A549 (cell line): ENCODE measurements around the gene GABPA. TPM values are rescaled to one million over a fixed set of nuclear protein-coding genes. Genes with fewer than 3 reads are reported as not detected.
A peak's percentile ranks its signal among the peaks of the same experiment; 100 is the strongest.
"Not testable (repeated sequence)": the region's sequence is repeated elsewhere in the genome, so short reads cannot be mapped to it uniquely, and the experiment has no call there.

ENCODE experiments used
- ATAC-seq, 2 experiments: fragments of 200-7000 bp in 1 of 2; fragments of >200 bp in 1 of 2; cut with Nextera tagmentation in 1 of 2; cut with Tn5 transposase in 1 of 2; 3 replicates each; pipeline versions ENCODE4 v1.8.0 to v1.9.1; 2018 to 2020; ENCODE audit warnings: mild to moderate bottlenecking in 1 of 2, moderate library complexity in 1 of 2
- CTCF ChIA-PET: fragments of 300-600 bp; sonication (Branson Sonifier 250); formaldehyde crosslinking; extraction: SDS; loops from one replicate; lab custom pipeline; 2021; ENCODE audit warnings: antibody characterized with exemption, inconsistent platforms; lab: Yijun Ruan, JAX
- POLR2A ChIA-PET: fragments of 350-600 bp; formaldehyde crosslinking; extraction: SDS; loops from one replicate; lab custom pipeline; 2021; ENCODE audit warnings: antibody characterized with exemption, inconsistent platforms; lab: Yijun Ruan, JAX
- DNase-seq, 2 experiments: peaks; one replicate each; pipeline versions ENCODE4 v3.0.0 to v3.0.0-alpha.2; 2011 to 2016; ENCODE audit warnings: low read depth in 1 of 2, low spot score in 1 of 2
- FAIRE-seq: peaks from 2 replicates; lab custom pipeline; 2011; peaks lifted over from hg19 to GRCh38; lab: Jason Lieb, UNC
- H3K27ac ChIP-seq, 2 experiments: fragments of >200 bp; sonication (Bioruptor Twin); formaldehyde crosslinking; 3 replicates each; pipeline ENCODE4 v1.5.1; 2016 to 2017
- H3K4me1 ChIP-seq: fragments of >200 bp; sonication (Bioruptor Twin); formaldehyde crosslinking; 3 replicates; pipeline ENCODE4 v1.6.1; 2016
- H3K4me2 ChIP-seq: fragments of >200 bp; sonication (Bioruptor Twin); formaldehyde crosslinking; 3 replicates; pipeline ENCODE4 v1.6.1; 2016
- H3K4me3 ChIP-seq: fragments of >200 bp; sonication (Bioruptor Twin); formaldehyde crosslinking; 3 replicates; pipeline ENCODE4 v1.5.1; 2016
- H3K9me3 ChIP-seq: fragments of >200 bp; sonication (Bioruptor Twin); formaldehyde crosslinking; 3 replicates; pipeline ENCODE4 v1.6.1; 2016
- BHLHE40 ChIP-seq: IDR thresholded peaks from 2 replicates; pipeline ENCODE4 v1.6.1; 2012; ENCODE audit warnings: low read depth, low read length, inconsistent platforms
- CEBPB ChIP-seq, 2 experiments: fragments of >200 bp in 1 of 2; sonication (Bioruptor Twin) in 1 of 2; formaldehyde crosslinking in 1 of 2; IDR thresholded peaks; 2 replicates each; pipeline ENCODE4 v1.6.1; 2012 to 2016
- EHF ChIP-seq: fragments of 250-450 bp; sonication (Bioruptor Pico); IDR thresholded peaks from 2 replicates; pipeline ENCODE4 v1.5.0; 2020; ENCODE audit warnings: mild to moderate bottlenecking
- HOXB13 ChIP-seq: fragments of 250-450 bp; sonication (Bioruptor Pico); IDR thresholded peaks from 2 replicates; pipeline ENCODE4 v1.5.0; 2020; ENCODE audit warnings: low read depth, mild to moderate bottlenecking, moderate library complexity
- HOXB5 ChIP-seq: fragments of 250-450 bp; sonication (Bioruptor Pico); IDR thresholded peaks from 2 replicates; pipeline ENCODE4 v1.5.0; 2020; ENCODE audit warnings: mild to moderate bottlenecking, moderate library complexity
- JUN ChIP-seq, 2 experiments: fragments of >200 bp; sonication (Bioruptor Twin); formaldehyde crosslinking; IDR thresholded peaks; 2 replicates in 1 of 2; 3 replicates in 1 of 2; pipeline ENCODE4 v1.6.1; 2016 to 2017
- MYC ChIP-seq: IDR thresholded peaks from 2 replicates; pipeline ENCODE4 v1.6.1; 2012; ENCODE audit warnings: mild to moderate bottlenecking, inconsistent platforms, low read length, improper control_type of control experiment, borderline replicate concordance
- NFE2L2 ChIP-seq: fragments of 150-350 bp; conservative IDR thresholded peaks from 2 replicates; pipeline ENCODE4 v1.6.1; 2014; ENCODE audit warnings: low read length
- NPAS2 ChIP-seq: fragments of 250-450 bp; sonication (Bioruptor Pico); IDR thresholded peaks from 2 replicates; pipeline ENCODE4 v1.8.0; 2022; ENCODE audit warnings: mild to moderate bottlenecking, moderate library complexity, borderline replicate concordance
- NR3C1 ChIP-seq: fragments of >200 bp; sonication (Bioruptor Twin); formaldehyde crosslinking; IDR thresholded peaks from 3 replicates; pipeline ENCODE4 v1.6.1; 2017
- PHF8 ChIP-seq: fragments of 200-600 bp; sonication (generic); IDR thresholded peaks from 2 replicates; pipeline ENCODE4 v1.6.1; 2016; ENCODE audit warnings: low read depth, mild to moderate bottlenecking, antibody characterized with exemption, moderate library complexity, borderline replicate concordance
- POLR2A ChIP-seq: IDR thresholded peaks from 2 replicates; pipeline ENCODE4 v1.6.1; 2012; ENCODE audit warnings: mild to moderate bottlenecking, low read length
- RAD21 ChIP-seq, 2 experiments: fragments of >200 bp in 1 of 2; sonication (Bioruptor Twin) in 1 of 2; formaldehyde crosslinking in 1 of 2; IDR thresholded peaks in 1 of 2; conservative IDR thresholded peaks in 1 of 2; 2 replicates in 1 of 2; 3 replicates in 1 of 2; pipeline ENCODE4 v1.6.1; 2012 to 2018; ENCODE audit warnings: inconsistent platforms in 1 of 2
- ZC3H11A ChIP-seq: fragments of 450-650 bp; IDR thresholded peaks from 2 replicates; pipeline ENCODE4 v1.6.1; 2014; ENCODE audit warnings: antibody characterized with exemption, mild to moderate bottlenecking
- ZNF302 ChIP-seq: fragments of 250-450 bp; sonication (Bioruptor Pico); IDR thresholded peaks from 2 replicates; pipeline ENCODE4 v1.9.0; 2021; ENCODE audit warnings: inconsistent platforms, mild to moderate bottlenecking, moderate library complexity
- WGBS: methylation state at CpG from one replicate; pipeline ENCODE4 v1.1.6; 2017; ENCODE audit errors: missing lambda C conversion rate; 5-methylcytosine and 5-hydroxymethylcytosine counted together
- polyA plus RNA-seq, 4 experiments: library from polyadenylated mRNA; depleted of rRNA in 3 of 4; stranded (reverse); fragments of >200 nt; fragmentation: RNase III in 1 of 4; extraction: RNeasy Plus Mini Kit Qiagen cat#74134 plus additional on column Dnase treatment in 1 of 4; gene quantifications; 2 replicates in 3 of 4; 3 replicates in 1 of 4; pipeline ENCODE4 v1.2.3, GENCODE V29; 2011 to 2017
- TF ChIP-seq, protein P1 (sequence below): fragments of >200 bp; sonication (Bioruptor Twin); formaldehyde crosslinking; IDR thresholded peaks from 3 replicates; pipeline ENCODE4 v1.6.1; 2016
- TF ChIP-seq, protein P2 (sequence below): fragments of >200 bp; sonication (Bioruptor Twin); formaldehyde crosslinking; IDR thresholded peaks from 2 replicates; pipeline ENCODE4 v1.6.1; 2016
- TF ChIP-seq, protein P3 (sequence below): fragments of 450-650 bp; IDR thresholded peaks from 2 replicates; pipeline ENCODE4 v1.6.1; 2014; ENCODE audit warnings: antibody characterized with exemption
- TF ChIP-seq, protein P4 (sequence below): fragments of >200 bp; sonication (Bioruptor Twin); formaldehyde crosslinking; IDR thresholded peaks from 3 replicates; pipeline ENCODE4 v1.5.1; 2016
- TF ChIP-seq, protein P5 (sequence below): IDR thresholded peaks from 2 replicates; pipeline ENCODE4 v1.6.1; 2012

Gene GABPA
- polyA plus RNA-seq, 2 of the 4 experiments (the other 2 are of a cell fraction): 7.3 to 17.3 TPM

DNA sequence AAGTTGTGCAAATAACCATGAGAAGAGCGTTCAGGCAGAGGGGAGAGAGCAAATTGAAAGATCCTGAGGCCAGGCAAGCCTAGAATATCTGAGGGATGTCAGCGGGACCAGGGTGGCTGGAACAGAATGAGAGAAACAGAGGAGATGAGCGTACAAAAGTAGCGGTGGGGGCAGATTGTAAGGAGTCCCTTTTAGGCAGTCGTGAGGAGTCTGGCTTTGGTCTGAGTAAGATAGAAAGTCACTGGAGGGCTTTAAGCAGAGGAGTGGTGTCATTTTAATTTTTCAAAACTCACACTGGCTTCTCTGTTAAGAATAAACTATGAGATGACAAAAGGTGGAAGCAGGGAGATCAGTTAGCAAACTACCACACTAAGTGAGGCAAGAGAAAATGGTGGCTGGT is 24.2 kb upstream of the GABPA start (continued):
- TF ChIP-seq, protein P1, sequence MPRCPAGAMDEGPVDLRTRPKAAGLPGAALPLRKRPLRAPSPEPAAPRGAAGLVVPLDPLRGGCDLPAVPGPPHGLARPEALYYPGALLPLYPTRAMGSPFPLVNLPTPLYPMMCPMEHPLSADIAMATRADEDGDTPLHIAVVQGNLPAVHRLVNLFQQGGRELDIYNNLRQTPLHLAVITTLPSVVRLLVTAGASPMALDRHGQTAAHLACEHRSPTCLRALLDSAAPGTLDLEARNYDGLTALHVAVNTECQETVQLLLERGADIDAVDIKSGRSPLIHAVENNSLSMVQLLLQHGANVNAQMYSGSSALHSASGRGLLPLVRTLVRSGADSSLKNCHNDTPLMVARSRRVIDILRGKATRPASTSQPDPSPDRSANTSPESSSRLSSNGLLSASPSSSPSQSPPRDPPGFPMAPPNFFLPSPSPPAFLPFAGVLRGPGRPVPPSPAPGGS: no peak

DNA sequence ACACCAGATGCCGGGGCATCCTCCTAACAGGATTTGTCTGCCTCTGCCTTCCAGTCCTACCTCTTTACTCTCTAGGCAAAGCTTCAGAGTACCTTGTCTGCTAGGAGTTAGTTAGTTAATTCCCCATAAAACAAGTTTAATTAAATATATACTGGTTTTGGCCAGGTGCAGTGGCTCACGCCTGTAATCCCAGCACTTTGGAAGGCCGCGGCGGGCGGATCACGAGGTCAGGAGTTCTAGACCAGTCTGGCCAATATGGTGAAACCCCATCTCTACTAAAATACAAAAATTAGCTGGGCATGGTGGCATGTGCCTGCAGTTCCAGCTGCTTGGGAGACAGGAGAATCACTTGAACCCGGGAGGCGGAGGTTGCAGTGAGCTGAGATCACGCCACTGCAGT is 20.7 kb upstream of the GABPA start:
- DNase-seq, H3K4me1 ChIP-seq, H3K9me3 ChIP-seq, H3K4me3 ChIP-seq, POLR2A ChIA-PET, FAIRE-seq, H3K4me2 ChIP-seq, H3K27ac ChIP-seq, ATAC-seq: not testable (repeated sequence)
- CTCF ChIA-PET: interaction anchor here (0.8 kb wide), 1 partner anchor 90 kb away, joined by 3 read pairs; no protein-coding TSS in a partner anchor
- 95% methylated on average over 10 of the region's 10 CpGs for WGBS

DNA sequence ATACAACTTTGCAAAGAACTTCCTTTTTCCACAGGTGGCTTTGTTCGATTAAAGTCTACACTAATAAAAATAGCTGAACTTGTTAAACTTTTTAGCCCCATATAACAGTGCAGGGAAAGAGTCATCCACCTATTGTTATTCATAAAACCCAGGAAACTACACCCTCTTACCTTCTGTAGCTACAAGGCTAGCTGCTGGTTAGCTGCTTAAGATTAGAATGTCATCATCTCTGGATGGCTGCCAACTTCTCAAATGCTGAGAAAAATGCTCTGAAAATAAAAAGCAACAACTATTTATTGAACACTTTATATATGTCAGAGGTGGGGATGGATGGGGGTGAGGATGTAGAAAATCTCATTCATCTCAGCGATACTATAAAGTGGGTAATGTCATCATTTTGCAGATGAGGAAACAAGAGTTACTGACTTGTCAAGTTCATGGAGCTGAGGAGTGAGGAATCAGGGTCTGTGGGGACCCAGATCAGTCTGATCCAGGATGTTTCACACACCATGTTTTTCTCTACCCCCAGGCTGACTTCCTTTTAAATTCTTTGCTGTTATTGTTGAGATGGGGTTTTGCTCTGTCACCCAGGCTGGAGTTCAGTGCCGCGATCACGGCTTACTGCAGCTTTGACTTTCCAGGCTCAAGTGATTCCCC is 17.2 kb upstream of the GABPA start:
- no peak overlapping the region for H3K4me2 ChIP-seq
- 92% methylated on average over 5 of the region's 5 CpGs for WGBS
- H3K9me3 ChIP-seq: no peaks in the 10 kb centered on the region
- CTCF ChIA-PET: interaction anchor here (1.0 to 2.6 kb wide), 3 partner anchors 12 to 109 kb away, joined by 3 to 9 read pairs (median 4); no protein-coding TSS in a partner anchor
- DNase-seq: peak in 1 of 2 experiments; percentile 1
- POLR2A ChIA-PET: no interaction called here
- TF ChIP-seq NFE2L2 (no peak), ZNF302 (CRISPR knock-in tag) (no peak), HOXB5 (CRISPR knock-in tag) (no peak), HOXB13 (CRISPR knock-in tag) (no peak), MYC (no peak)
- no peak overlapping the region for H3K27ac ChIP-seq
- no peak overlapping the region for H3K4me3 ChIP-seq
- ATAC-seq: no peak
- no peak for FAIRE-seq
- H3K4me1 ChIP-seq: no peaks in the 10 kb centered on the region

DNA sequence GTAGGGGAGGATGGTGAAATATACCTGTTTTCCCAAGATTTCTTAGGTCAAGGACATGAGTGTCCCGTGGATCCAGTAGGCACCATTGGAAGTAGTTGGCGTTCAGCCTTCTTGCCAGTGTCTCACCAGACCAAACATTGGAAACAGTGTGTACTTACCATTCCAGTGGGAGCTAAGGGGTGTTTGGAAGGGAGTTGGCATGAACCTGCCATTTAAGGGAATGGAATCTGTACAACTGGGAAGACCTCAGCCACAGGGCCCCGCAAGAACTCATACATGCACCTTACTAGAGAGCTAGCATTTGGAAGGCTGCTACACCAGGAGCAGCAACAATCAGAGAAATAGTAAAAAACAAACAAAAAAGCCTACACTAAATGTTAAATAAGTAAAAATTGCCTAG is 12.8 kb upstream of the GABPA start:
- FAIRE-seq: no peak
- TF ChIP-seq PHF8 (no peak), EHF (CRISPR knock-in tag) (no peak), RAD21 (conservative IDR thresholded peaks at IDR 0.05 in 1 of 2, IDR thresholded peaks at IDR 0.05 in 1 of 2) (no peak), MYC (no peak), CEBPB (IDR thresholded peaks at IDR 0.05) (no peak), NPAS2 (CRISPR knock-in tag) (no peak), NR3C1 (no peak), BHLHE40 (no peak), POLR2A (no peak), JUN (IDR thresholded peaks at IDR 0.05) (no peak), ZC3H11A (no peak)
- TF ChIP-seq, protein P2, sequence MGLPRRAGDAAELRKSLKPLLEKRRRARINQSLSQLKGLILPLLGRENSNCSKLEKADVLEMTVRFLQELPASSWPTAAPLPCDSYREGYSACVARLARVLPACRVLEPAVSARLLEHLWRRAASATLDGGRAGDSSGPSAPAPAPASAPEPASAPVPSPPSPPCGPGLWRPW: no peak
- TF ChIP-seq, protein P3, sequence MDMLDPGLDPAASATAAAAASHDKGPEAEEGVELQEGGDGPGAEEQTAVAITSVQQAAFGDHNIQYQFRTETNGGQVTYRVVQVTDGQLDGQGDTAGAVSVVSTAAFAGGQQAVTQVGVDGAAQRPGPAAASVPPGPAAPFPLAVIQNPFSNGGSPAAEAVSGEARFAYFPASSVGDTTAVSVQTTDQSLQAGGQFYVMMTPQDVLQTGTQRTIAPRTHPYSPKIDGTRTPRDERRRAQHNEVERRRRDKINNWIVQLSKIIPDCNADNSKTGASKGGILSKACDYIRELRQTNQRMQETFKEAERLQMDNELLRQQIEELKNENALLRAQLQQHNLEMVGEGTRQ: no peak
- TF ChIP-seq, protein P4, sequence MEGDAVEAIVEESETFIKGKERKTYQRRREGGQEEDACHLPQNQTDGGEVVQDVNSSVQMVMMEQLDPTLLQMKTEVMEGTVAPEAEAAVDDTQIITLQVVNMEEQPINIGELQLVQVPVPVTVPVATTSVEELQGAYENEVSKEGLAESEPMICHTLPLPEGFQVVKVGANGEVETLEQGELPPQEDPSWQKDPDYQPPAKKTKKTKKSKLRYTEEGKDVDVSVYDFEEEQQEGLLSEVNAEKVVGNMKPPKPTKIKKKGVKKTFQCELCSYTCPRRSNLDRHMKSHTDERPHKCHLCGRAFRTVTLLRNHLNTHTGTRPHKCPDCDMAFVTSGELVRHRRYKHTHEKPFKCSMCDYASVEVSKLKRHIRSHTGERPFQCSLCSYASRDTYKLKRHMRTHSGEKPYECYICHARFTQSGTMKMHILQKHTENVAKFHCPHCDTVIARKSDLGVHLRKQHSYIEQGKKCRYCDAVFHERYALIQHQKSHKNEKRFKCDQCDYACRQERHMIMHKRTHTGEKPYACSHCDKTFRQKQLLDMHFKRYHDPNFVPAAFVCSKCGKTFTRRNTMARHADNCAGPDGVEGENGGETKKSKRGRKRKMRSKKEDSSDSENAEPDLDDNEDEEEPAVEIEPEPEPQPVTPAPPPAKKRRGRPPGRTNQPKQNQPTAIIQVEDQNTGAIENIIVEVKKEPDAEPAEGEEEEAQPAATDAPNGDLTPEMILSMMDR: no peak
- TF ChIP-seq, protein P5, sequence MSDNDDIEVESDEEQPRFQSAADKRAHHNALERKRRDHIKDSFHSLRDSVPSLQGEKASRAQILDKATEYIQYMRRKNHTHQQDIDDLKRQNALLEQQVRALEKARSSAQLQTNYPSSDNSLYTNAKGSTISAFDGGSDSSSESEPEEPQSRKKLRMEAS: no peak
- TF ChIP-seq, protein P1: no peak
- WGBS: 95% methylated on average over 3 of the region's 3 CpGs
- ChIA-PET CTCF (interaction anchor here (1.6 kb wide), 1 partner anchor 114 kb away, joined by 8 read pairs; no protein-coding TSS in a partner anchor), POLR2A (no interaction called here)
- no peak overlapping the region for H3K4me2 ChIP-seq
- no peak for DNase-seq
- no peaks in the 10 kb centered on the region for H3K4me1 ChIP-seq
- no peak for ATAC-seq
- H3K4me3 ChIP-seq: no peak overlapping the region
- no peak overlapping the region for H3K27ac ChIP-seq
- no peaks in the 10 kb centered on the region for H3K9me3 ChIP-seq
